GM12891 (cell line): Measurements from ENCODE around the gene ALKAL2.

ENCODE experiments used
- DNase-seq: peaks from one replicate; pipeline ENCODE4 v3.0.0; 2011; ENCODE audit warnings: low spot score; ENCODE audit not compliant: insufficient read length
- FAIRE-seq: peaks from 2 replicates; lab custom pipeline; 2011; peaks lifted over from hg19 to GRCh38; lab: Jason Lieb, UNC
- PAX5 ChIP-seq: IDR thresholded peaks from 2 replicates; pipeline ENCODE4 v1.6.1; 2011; ENCODE audit warnings: low read length, moderate library complexity, mild to moderate bottlenecking; ENCODE audit not compliant: insufficient read depth, severe bottlenecking
- POLR2A ChIP-seq: IDR thresholded peaks from 2 replicates; pipeline ENCODE4 v1.6.1; 2011; ENCODE audit warnings: low read depth, low read length, control low read depth
- POLR2AphosphoS5 ChIP-seq: IDR thresholded peaks from 2 replicates; pipeline ENCODE4 v1.6.1; 2011; ENCODE audit warnings: low read depth, low read length, control low read depth
- POU2F2 ChIP-seq: IDR thresholded peaks from 2 replicates; pipeline ENCODE4 v1.6.1; 2011; ENCODE audit warnings: low read depth, mild to moderate bottlenecking, control low read depth, low read length, moderate library complexity
- SPI1 ChIP-seq: IDR thresholded peaks from 2 replicates; pipeline ENCODE4 v1.6.1; 2011; ENCODE audit warnings: low read depth, low read length, control low read depth
- TAF1 ChIP-seq: IDR thresholded peaks from 2 replicates; pipeline ENCODE4 v1.6.1; 2011; ENCODE audit warnings: low read depth, low read length, control low read depth

ALKAL2 gene

DNA sequence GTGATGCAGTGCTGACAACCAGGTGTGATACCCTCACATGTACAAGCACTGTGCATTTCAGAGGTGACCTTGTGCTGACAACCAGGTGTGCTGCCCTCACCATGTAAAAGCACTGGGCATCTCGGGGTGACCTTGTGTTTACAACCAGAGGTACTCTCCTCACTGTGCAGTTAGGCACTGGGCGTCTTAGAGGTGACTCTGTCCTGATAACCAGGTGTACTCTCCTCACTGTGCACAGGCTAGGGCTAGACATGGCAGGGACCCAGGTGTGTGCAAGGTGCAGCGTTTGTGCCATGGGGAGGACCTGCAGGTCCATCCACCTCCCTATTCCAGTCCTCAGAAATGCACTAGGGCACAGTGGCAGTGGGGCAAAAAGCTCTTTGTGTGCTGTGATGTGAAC, 8.5 kb upstream of the ALKAL2 start:
- DNase-seq (no peak), FAIRE-seq (no peak)
- TF ChIP-seq PAX5 (no peak), POLR2AphosphoS5 (no peak), POU2F2 (no peak), POLR2A (no peak), SPI1 (no peak), TAF1 (no peak)

DNA sequence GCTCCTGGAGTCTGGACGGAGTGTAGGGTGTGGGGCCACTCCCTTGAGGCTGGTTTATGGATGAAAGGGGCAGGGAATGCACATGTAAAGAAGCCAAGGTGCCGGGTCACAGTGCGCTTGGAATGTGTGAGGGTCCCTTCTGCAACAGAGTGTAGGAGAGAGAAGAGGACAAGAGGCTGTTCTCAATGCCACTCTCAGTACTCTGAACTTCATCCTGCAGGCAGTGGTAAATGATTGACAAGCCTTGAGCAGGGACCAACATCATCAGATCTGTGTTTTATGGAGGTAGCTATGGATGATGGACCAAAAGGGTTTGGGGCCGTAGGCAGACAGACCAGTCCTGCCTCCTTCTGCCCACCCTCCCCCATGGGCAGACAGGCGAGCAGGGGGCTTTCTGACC, 7.2 kb upstream of the ALKAL2 start:
- TF ChIP-seq POU2F2 (no peak), TAF1 (no peak), POLR2AphosphoS5 (no peak), SPI1 (no peak), PAX5 (no peak), POLR2A (no peak)
- FAIRE-seq = no peak
- DNase-seq = no peak

DNA sequence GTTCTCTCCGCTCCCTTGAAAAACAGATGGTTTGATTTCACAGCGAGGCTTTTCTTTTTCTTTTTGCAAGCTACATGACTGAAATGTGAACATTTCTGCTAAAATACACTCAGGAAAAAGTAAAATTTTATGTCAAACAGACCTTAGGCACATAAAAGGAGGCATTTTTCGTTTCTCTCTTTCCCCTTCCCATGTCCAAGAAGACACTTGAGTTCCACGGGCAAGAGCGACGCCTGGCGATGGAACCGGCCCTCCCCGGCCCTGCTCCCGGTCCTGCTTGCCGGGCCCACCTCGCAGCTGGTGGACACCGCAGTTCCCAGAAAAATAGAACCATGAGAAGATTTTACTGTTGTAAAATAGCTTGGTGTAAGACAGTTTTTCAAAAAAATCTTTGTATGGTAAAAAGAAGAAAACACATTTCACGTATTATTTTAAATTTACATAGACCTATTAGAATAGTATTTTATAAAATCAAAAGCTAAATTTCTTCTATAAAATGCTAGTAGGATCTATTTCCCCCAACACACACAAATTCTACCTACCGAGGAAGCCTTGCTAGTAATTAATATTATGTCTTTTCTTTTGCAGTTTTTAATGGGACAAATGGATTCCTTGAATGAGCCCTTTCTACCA, 2.3 kb upstream of the ALKAL2 start:
- DNase-seq (no peak), FAIRE-seq (no peak)
- TF ChIP-seq TAF1 (no peak), POLR2AphosphoS5 (no peak), PAX5 (no peak), POU2F2 (no peak), POLR2A (no peak), SPI1 (no peak)

DNA sequence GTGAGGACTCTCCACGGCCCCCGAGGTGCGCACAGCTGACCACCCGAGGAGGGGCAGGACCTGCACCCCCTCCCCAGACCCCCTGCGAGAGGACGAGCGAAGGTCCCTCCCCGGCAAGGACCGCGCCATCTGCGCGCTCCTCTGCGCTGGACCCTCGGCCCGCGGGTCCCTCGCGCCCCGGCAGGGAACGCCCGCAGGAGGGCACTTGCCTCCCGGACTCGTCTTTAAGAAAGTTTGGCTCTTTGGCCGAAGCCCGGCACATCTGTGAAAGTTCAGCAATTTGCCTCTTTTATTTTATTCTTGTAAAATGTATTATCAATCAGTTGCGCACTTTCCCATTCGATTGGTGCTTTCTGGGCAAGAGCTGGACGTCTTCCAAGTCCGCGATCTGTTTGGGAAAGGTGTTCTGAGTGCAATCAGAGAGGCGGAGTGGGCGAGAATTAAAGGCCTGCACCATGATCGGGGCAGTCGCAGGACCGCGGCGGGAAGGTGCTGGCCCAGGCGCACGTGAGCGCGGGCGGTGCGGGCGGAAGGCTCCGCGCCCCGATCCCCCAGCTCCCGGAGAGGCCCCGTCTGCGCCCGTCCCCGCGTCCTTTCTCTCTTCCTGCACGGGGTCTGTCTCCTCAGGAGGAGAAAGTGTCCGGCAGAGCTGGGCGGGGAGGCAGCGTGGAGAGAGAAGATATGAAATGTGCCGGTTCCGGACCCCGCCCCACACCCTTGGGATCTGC, 1.6 kb upstream of the ALKAL2 start:
- TF ChIP-seq POLR2A (no peak), POLR2AphosphoS5 (no peak), POU2F2 (no peak), PAX5 (no peak), TAF1 (no peak), SPI1 (no peak)
- no peak for DNase-seq
- no peak for FAIRE-seq

DNA sequence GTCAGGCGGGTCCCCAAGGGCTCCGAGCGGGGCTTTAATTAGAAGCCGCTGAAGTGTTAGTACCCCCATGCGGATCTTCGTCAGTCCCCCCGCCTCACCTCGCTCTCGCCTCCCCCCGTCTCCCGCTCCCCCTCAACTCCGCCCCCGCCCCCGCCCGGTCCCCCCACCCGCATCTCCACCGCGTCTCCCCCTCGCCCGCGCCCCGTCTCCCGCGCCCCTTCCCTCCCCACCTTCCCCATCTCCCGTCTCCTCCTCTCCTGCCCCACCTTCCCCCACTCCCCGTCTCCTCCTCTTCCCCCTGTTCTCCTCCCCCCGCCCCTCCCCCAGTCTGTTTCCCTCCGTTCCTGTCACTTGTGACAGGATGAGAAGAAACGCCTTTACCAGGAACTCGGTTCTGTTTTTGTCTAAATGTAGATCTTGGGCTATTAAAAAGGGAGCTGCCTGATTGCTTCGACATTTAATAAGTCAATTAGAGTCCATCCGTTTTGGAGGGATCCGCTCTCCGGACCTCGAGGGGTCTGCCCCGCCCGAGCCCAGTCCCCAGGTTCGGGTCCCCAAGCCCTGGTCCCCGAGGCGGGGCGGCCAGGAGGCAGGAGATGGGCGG, 969 bp upstream of the ALKAL2 start:
- DNase-seq (no peak), FAIRE-seq (no peak)
- no peak for TF ChIP-seq PAX5
- TF ChIP-seq TAF1 = no peak
- no peak for TF ChIP-seq POU2F2
- TF ChIP-seq SPI1 = no peak

DNA sequence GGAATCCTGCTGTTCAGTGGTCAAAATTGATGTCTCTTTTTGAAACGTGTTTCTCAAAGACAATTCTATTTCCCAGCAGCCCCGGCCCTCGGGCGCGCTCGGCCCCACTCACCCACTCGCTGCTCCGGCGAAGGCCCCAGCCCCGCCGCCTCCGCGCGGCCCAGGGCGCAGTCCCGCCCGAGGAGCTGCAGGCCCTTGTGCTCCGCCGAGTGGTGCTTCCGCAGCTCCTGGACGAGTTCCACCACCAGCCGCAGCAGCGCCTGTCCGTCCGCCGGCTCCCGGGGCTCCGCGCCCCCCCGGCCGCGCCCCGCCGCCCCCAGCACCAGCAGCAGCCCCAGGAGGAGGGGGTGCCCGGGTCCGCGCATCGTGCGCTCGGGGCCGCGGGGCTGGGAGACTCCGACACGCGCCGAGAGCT, 413 bp downstream of the ALKAL2 start:
- FAIRE-seq (peak; percentile 5), DNase-seq (peak; percentile 51)
- TF ChIP-seq POLR2A (no peak), SPI1 (no peak), TAF1 (no peak)

DNA sequence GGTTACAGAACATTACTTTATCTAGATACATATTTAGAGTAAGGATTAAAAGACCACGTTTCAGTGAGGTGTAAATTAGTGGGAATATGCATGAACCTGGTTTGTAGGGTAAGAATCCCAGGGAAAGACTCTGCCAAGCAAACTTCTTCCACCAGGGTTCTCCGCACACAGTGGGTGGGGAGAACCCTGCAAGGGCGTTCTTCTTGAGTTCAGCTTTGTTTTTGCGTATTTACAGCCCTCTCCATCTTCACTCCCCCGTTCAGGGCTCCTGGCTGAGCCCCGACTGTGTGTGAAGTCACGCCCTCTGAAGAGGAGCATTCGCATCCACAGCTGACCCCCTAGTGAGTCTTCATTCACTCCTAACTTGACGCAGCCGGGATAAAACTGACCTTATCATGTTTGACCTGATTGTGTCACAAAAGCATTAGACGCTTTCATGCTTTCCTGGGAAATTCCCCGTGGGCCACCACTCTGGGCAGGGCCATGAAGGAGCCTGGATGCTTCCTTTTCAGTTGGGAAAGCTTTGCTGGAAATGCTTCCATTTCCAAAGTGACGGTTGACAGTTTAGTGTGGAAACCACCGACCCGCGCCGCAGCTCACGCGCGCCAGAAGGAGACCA, 1.0 kb downstream of the ALKAL2 start:
- no peak for DNase-seq
- no peak for TF ChIP-seq SPI1
- no peak for FAIRE-seq

DNA sequence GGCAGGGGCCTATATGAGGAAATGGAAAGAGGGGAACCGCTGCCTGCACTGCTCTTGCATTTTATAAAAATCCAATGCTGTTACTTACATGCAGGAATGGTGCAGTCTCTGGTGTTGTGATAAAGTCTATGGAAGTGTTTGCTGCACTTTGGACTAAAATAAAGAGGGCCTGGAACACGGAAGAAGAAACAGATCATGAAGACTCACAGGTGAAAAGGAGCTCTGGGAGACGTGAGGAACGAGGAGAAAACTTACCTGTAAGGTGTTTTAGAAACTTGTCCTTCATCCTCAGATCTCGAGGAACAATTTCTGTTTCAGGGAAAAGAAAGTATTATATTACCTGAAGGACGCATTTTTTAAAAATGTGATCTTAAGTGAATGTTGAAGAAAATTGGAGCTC, 1.9 kb downstream of the ALKAL2 start:
- no peak for TF ChIP-seq POLR2A
- no peak for TF ChIP-seq POLR2AphosphoS5
- TF ChIP-seq PAX5 = no peak
- TF ChIP-seq SPI1 = no peak
- TF ChIP-seq POU2F2 = no peak
- TF ChIP-seq TAF1 = no peak
- no peak for FAIRE-seq
- DNase-seq = no peak

DNA sequence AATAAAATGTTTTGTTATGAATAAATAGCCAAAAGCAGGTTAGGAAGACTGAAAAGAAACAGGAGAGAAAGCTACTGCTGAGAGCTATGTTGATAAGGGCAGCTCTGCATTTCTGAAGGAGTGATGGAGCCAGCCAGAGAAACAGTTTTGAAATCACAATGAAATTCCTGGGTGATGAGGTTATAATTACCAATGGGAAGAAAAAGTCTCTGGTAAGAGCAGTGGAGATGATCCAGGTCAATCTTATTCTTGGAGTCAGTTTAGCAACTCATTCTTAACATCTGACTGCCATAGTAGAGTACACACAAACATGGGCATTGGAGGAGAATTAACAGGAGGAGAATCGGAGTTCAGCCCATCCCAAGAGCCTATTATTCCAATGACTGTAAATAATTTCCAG, 2.4 kb downstream of the ALKAL2 start:
- no peak for FAIRE-seq
- TF ChIP-seq POU2F2 = no peak
- TF ChIP-seq PAX5 = no peak
- TF ChIP-seq SPI1 = no peak
- TF ChIP-seq POLR2A = no peak
- no peak for TF ChIP-seq TAF1
- TF ChIP-seq POLR2AphosphoS5 = no peak
- DNase-seq = no peak
